Large intestine (tissue), 3 donors: Measurements from ENCODE around the gene RPN2. TPM values are rescaled to one million over a fixed set of nuclear protein-coding genes. Genes with fewer than 3 reads are reported as not detected.

Source experiments
- DNase-seq, 2 donors: peaks; one replicate each; pipeline versions ENCODE4 v3.0.0 to v3.0.0-alpha.2; 2013
- H3K27ac ChIP-seq: one replicate; pipeline ENCODE4 v1.5.1; 2013; ENCODE audit warnings: low read length
- H3K27me3 ChIP-seq: 2 replicates; pipeline ENCODE4 v1.6.1; 2013; ENCODE audit warnings: low read length; ENCODE audit not compliant: control insufficient read depth, insufficient read depth
- H3K36me3 ChIP-seq: 2 replicates; pipeline ENCODE4 v1.6.1; 2013; ENCODE audit warnings: low read length; ENCODE audit not compliant: control insufficient read depth, insufficient read depth
- H3K4me1 ChIP-seq: one replicate; pipeline ENCODE4 v1.6.1; 2013; ENCODE audit warnings: low read length; ENCODE audit not compliant: control insufficient read depth, insufficient read depth
- H3K4me3 ChIP-seq: one replicate; pipeline ENCODE4 v1.5.1; 2013; ENCODE audit warnings: low read length
- H3K9me3 ChIP-seq: one replicate; pipeline ENCODE4 v1.6.1; 2013; ENCODE audit warnings: mild to moderate bottlenecking, low read depth, low read length, moderate library complexity; ENCODE audit not compliant: control insufficient read depth
- whole genome bisulfite sequencing: methylation state at CpG from one replicate; pipeline ENCODE4 v1.1.5; 2013; ENCODE audit warnings: low lambda C conversion rate; ENCODE audit not compliant: insufficient coverage; 5-methylcytosine and 5-hydroxymethylcytosine counted together
- polyA plus RNA-seq: library from polyadenylated mRNA; unstranded; fragments of 120-200 nt; gene quantifications from one replicate; pipeline ENCODE4 v1.2.1, GENCODE V29; 2013

Gene RPN2
- polyA plus RNA-seq, 1 donor, result 177 TPM

GRCh38 chr20:37209193-37209592 lies 30.1 kb downstream of the RPN2 start:
- no peak overlapping the region for H3K27ac ChIP-seq
- 100% methylated on average over 1 of the region's 3 CpGs for WGBS
- no peaks in the 10 kb centered on the region for H3K9me3 ChIP-seq
- H3K4me3 ChIP-seq, result no peak overlapping the region
- peaks cover 81% of the 10 kb centered on the region for H3K36me3 ChIP-seq
- DNase-seq, result no peak
- H3K27me3 ChIP-seq, result no peaks in the 10 kb centered on the region
- H3K4me1 ChIP-seq, result no peaks in the 10 kb centered on the region

GRCh38 chr20:37209661-37210314 lies 30.7 kb downstream of the RPN2 start:
- H3K27me3 ChIP-seq, result no peaks in the 10 kb centered on the region
- no peak overlapping the region for H3K27ac ChIP-seq
- 100% methylated on average over 2 of the region's 6 CpGs for WGBS
- no peak for DNase-seq
- no peaks in the 10 kb centered on the region for H3K9me3 ChIP-seq
- peaks cover 80% of the 10 kb centered on the region for H3K36me3 ChIP-seq
- no peaks in the 10 kb centered on the region for H3K4me1 ChIP-seq
- no peak overlapping the region for H3K4me3 ChIP-seq

GRCh38 chr20:37218441-37218840 lies 39.3 kb downstream of the RPN2 start:
- Histone ChIP-seq H3K27me3 (no peaks in the 10 kb centered on the region), H3K4me3 (no peak overlapping the region)
- 100% methylated on average over 4 of the region's 4 CpGs for WGBS

GRCh38 chr20:37218976-37219375 lies 39.8 kb downstream of the RPN2 start:
- H3K9me3 ChIP-seq, result no peaks in the 10 kb centered on the region
- no peaks in the 10 kb centered on the region for H3K4me1 ChIP-seq
- no peak overlapping the region for H3K4me3 ChIP-seq
- no peak overlapping the region for H3K27ac ChIP-seq
- DNase-seq, result no peak
- peaks cover 45% of the 10 kb centered on the region for H3K36me3 ChIP-seq
- H3K27me3 ChIP-seq, result no peaks in the 10 kb centered on the region
- 56% methylated on average over 2 of the region's 4 CpGs for WGBS

More at GRCh38 chr20:37218441-37218840, 39.3 kb downstream of the RPN2 start:
- DNase-seq, result no peak
- H3K9me3 ChIP-seq, result no peaks in the 10 kb centered on the region
- H3K36me3 ChIP-seq, result peaks cover 45% of the 10 kb centered on the region
- H3K4me1 ChIP-seq, result no peaks in the 10 kb centered on the region
- no peak overlapping the region for H3K27ac ChIP-seq

GRCh38 chr20:37219751-37220668 lies 40.9 kb downstream of the RPN2 start:
- Histone ChIP-seq H3K4me1 (no peaks in the 10 kb centered on the region), H3K9me3 (no peaks in the 10 kb centered on the region), H3K36me3 (peaks cover 48% of the 10 kb centered on the region), H3K4me3 (no peak overlapping the region), H3K27me3 (no peaks in the 10 kb centered on the region), H3K27ac (no peak overlapping the region)
- WGBS, result 91% methylated on average over 4 of the region's 10 CpGs
- no peak for DNase-seq

- Histone ChIP-seq H3K27ac (no peak overlapping the region), H3K36me3 (peaks cover 56% of the 10 kb centered on the region), H3K4me3 (no peak overlapping the region), H3K4me1 (no peaks in the 10 kb centered on the region), H3K27me3 (no peaks in the 10 kb centered on the region), H3K9me3 (no peaks in the 10 kb centered on the region)
- WGBS, result 71% methylated on average over 2 of the region's 3 CpGs
- peak; percentile 26 to 40 for DNase-seq
Measured at GRCh38 chr20:37220731-37221130, 41.6 kb downstream of the RPN2 start.

- peaks cover 63% of the 10 kb centered on the region for H3K36me3 ChIP-seq
- DNase-seq, result no peak
- H3K4me3 ChIP-seq, result no peak overlapping the region
- H3K27ac ChIP-seq, result no peak overlapping the region
- 100% methylated on average over 1 of the region's 4 CpGs for WGBS
- H3K27me3 ChIP-seq, result no peaks in the 10 kb centered on the region
- H3K9me3 ChIP-seq, result no peaks in the 10 kb centered on the region
- no peaks in the 10 kb centered on the region for H3K4me1 ChIP-seq
Measured at GRCh38 chr20:37222086-37222485, 43.0 kb downstream of the RPN2 start.

- no peaks in the 10 kb centered on the region for H3K9me3 ChIP-seq
- peaks cover 66% of the 10 kb centered on the region for H3K36me3 ChIP-seq
- no peak overlapping the region for H3K4me3 ChIP-seq
- peak; percentile 42 to 65 for DNase-seq
- H3K27me3 ChIP-seq, result no peaks in the 10 kb centered on the region
- H3K27ac ChIP-seq, result no peak overlapping the region
- no peaks in the 10 kb centered on the region for H3K4me1 ChIP-seq
Measured at GRCh38 chr20:37223053-37223452, 43.9 kb downstream of the RPN2 start.

GRCh38 chr20:37225146-37225545 lies 46.0 kb downstream of the RPN2 start:
- Histone ChIP-seq H3K27ac (no peak overlapping the region), H3K9me3 (no peaks in the 10 kb centered on the region), H3K4me1 (no peaks in the 10 kb centered on the region), H3K27me3 (no peaks in the 10 kb centered on the region), H3K36me3 (peaks cover 73% of the 10 kb centered on the region), H3K4me3 (no peak overlapping the region)
- WGBS, result no CpG with 5 or more reads among the region's 5 CpGs
- DNase-seq, result no peak

GRCh38 chr20:37226889-37227288 lies 47.8 kb downstream of the RPN2 start:
- Histone ChIP-seq H3K36me3 (peaks cover 89% of the 10 kb centered on the region), H3K27me3 (no peaks in the 10 kb centered on the region), H3K4me3 (no peak overlapping the region), H3K27ac (no peak overlapping the region), H3K9me3 (no peaks in the 10 kb centered on the region), H3K4me1 (no peaks in the 10 kb centered on the region)
- WGBS, result no CpG with 5 or more reads among the region's 3 CpGs
- no peak for DNase-seq
